K562 (cell line): ENCODE data around the gene EXOC3. TPM values are rescaled to one million over a fixed set of nuclear protein-coding genes. Genes with fewer than 3 reads are reported as not detected.

Experiments used
- BMI1 ChIP-seq: fragments of 150-350 bp; IDR thresholded peaks from 2 replicates; pipeline ENCODE4 v1.6.1; 2014; ENCODE audit warnings: low read length
- CBFA2T2 ChIP-seq: fragments of 450-650 bp; conservative IDR thresholded peaks from 2 replicates; pipeline ENCODE4 v1.6.1; 2017; ENCODE audit warnings: mild to moderate bottlenecking
- CHD4 ChIP-seq: fragments of 200-600 bp; sonication (generic); IDR thresholded peaks from 3 replicates; pipeline ENCODE4 v1.6.1; 2012; ENCODE audit warnings: low read depth, mild to moderate bottlenecking, mixed read lengths, low read length, inconsistent platforms; ENCODE audit not compliant: insufficient read depth, insufficient replicate concordance, poor library complexity, severe bottlenecking
- DPF2 ChIP-seq: fragments of 450-650 bp; IDR thresholded peaks from 2 replicates; pipeline ENCODE4 v1.6.1; 2016
- KHSRP ChIP-seq: fragments of 450-650 bp; IDR thresholded peaks from 2 replicates; pipeline ENCODE4 v1.6.1; 2017
- KLF13 ChIP-seq: fragments of 450-650 bp; IDR thresholded peaks from 2 replicates; pipeline ENCODE4 v1.6.1; 2016; ENCODE audit warnings: missing genetic modification characterization, low read depth, mild to moderate bottlenecking, missing compliant biosample characterization, moderate library complexity, borderline replicate concordance
- NFXL1 ChIP-seq: fragments of 450-650 bp; formaldehyde crosslinking; IDR thresholded peaks from 2 replicates; pipeline ENCODE4 v1.4.0; 2021; ENCODE audit warnings: mild to moderate bottlenecking
- PRMT5 ChIP-seq: sonication (generic); formaldehyde crosslinking; IDR thresholded peaks from 2 replicates; pipeline ENCODE4 v1.5.0; 2020; ENCODE audit warnings: missing genetic modification reagents
- PYGO2 ChIP-seq: fragments of 450-650 bp; IDR thresholded peaks from 2 replicates; pipeline ENCODE4 v1.6.1; 2016; ENCODE audit warnings: mild to moderate bottlenecking, missing genetic modification characterization, moderate library complexity, missing compliant biosample characterization
- TAF15 ChIP-seq: fragments of 200-400 bp; formaldehyde crosslinking; IDR thresholded peaks from 2 replicates; pipeline ENCODE4 v1.6.1; 2017; ENCODE audit warnings: mild to moderate bottlenecking, low read depth, low read length, moderate library complexity
- polyA plus RNA-seq, 8 experiments: library from polyadenylated mRNA; depleted of rRNA in 4 of 8; stranded (reverse) in 5 of 8; unstranded in 3 of 8; fragments of >200 nt; fragmentation: Nextera tagmentation in 2 of 8; fragmentation: Illumina TruSeq in 1 of 8; extraction: Ambion mirVana in 2 of 8; extraction: Trizol in 1 of 8; gene quantifications; 2 replicates each; pipeline versions ENCODE4 v1.2.1 to v1.2.3, GENCODE V29; 2011 to 2014; ENCODE audit warnings: inconsistent platforms in 1 of 8, missing spikeins in 1 of 8
- total RNA-seq, 7 experiments: library from RNA; depleted of rRNA in 6 of 7; stranded (reverse); fragments of >200 nt in 6 of 7; fragmentation: Illumina TruSeq in 2 of 7; extraction: Trizol in 2 of 7; gene quantifications; 2 replicates each; pipeline versions ENCODE4 v1.2.1 to v1.2.3, GENCODE V29; 2011 to 2021; ENCODE audit warnings: low replicate concordance in 1 of 7
- TF ChIP-seq, protein P1 (sequence below): sonication (generic); formaldehyde crosslinking; IDR thresholded peaks from 2 replicates; pipeline ENCODE4 v1.8.0; 2023; ENCODE audit warnings: mild to moderate bottlenecking, missing genetic modification reagents
- TF ChIP-seq, protein P2 (sequence below): IDR thresholded peaks from 2 replicates; pipeline ENCODE4 v1.6.1; 2016; ENCODE audit warnings: missing genetic modification characterization, missing compliant biosample characterization
- TF ChIP-seq, protein P3 (sequence below): fragments of 450-650 bp; IDR thresholded peaks from 2 replicates; pipeline ENCODE4 v1.7.0; 2016; ENCODE audit warnings: borderline replicate concordance
- TF ChIP-seq, protein P4 (sequence below): IDR thresholded peaks from 2 replicates; pipeline ENCODE4 v1.6.1; 2011; ENCODE audit warnings: borderline replicate concordance, low read depth, mild to moderate bottlenecking, moderate library complexity, low read length; ENCODE audit not compliant: insufficient read depth, poor library complexity, severe bottlenecking
- TF ChIP-seq, protein P5 (sequence below): sonication (generic); formaldehyde crosslinking; IDR thresholded peaks from 2 replicates; pipeline ENCODE4 v1.8.0; 2022; ENCODE audit warnings: mild to moderate bottlenecking, missing genetic modification reagents

The EXOC3 gene
- total and polyA plus RNA-seq, 9 of the 15 experiments (the other 6 are each of a cell fraction or from before 2014, with no cell fraction given): 1.4 to 41.9 (median 22.4) TPM

DNA sequence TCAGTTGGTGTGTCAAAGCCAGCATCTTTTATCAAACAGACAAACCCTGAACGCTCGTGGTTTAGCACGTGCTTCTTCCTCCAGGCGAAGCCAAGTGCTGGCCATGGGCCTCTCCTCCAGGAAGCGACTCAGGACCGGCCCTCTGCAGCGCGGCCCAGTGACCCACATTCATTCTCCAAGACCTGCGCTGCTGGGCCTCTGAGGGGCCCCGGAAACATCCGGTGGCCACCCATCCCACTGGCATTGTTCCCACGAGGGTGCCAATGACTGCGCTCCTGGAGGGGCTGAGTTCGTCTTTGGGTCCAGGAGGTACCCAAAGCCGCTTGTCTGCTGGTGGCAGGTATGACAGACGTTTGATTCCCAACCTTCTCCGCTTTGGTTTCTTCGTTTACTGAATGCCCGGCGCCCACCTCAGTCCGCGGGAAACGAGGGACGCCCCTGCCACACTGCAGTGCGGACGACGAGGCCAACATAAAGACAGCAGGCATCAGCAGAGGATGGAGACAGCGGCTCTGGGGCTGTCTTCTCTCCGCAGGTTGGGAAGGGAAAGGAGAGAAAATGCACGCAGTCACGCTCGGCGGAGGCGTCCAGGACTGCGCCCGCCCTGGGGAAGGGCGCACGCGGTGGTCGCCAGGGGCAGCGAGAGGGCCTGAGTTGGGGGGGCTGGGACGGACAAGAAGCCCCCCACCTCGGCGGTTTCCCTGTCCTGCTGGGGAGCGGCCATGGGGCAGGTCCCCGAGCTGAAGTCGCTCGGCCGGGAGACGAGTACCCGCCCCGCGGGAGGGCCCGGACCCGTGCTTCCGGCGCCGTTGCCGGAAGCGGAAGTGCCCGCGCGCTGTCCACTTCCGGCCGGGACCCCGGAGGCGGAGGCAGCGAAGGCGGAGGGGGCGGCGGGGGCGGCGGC is at the start of gene EXOC3 (continued):
- TF ChIP-seq, protein P1, sequence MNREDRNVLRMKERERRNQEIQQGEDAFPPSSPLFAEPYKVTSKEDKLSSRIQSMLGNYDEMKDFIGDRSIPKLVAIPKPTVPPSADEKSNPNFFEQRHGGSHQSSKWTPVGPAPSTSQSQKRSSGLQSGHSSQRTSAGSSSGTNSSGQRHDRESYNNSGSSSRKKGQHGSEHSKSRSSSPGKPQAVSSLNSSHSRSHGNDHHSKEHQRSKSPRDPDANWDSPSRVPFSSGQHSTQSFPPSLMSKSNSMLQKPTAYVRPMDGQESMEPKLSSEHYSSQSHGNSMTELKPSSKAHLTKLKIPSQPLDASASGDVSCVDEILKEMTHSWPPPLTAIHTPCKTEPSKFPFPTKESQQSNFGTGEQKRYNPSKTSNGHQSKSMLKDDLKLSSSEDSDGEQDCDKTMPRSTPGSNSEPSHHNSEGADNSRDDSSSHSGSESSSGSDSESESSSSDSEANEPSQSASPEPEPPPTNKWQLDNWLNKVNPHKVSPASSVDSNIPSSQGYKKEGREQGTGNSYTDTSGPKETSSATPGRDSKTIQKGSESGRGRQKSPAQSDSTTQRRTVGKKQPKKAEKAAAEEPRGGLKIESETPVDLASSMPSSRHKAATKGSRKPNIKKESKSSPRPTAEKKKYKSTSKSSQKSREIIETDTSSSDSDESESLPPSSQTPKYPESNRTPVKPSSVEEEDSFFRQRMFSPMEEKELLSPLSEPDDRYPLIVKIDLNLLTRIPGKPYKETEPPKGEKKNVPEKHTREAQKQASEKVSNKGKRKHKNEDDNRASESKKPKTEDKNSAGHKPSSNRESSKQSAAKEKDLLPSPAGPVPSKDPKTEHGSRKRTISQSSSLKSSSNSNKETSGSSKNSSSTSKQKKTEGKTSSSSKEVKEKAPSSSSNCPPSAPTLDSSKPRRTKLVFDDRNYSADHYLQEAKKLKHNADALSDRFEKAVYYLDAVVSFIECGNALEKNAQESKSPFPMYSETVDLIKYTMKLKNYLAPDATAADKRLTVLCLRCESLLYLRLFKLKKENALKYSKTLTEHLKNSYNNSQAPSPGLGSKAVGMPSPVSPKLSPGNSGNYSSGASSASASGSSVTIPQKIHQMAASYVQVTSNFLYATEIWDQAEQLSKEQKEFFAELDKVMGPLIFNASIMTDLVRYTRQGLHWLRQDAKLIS (CRISPR knock-in tag): peak; percentile 75; the same call in 1 of the 2 replicates
- TF ChIP-seq KLF13 (tag) (no peak), CBFA2T2 (no peak), BMI1 (no peak), PRMT5 (CRISPR knock-in tag) (no peak), CHD4 (no peak), PYGO2 (tag) (no peak), DPF2 (no peak), KHSRP (no peak), TAF15 (no peak), NFXL1 (CRISPR knock-in tag) (0 out of 2 replicates have a peak, but pooled peaks have one; percentile 11)
- TF ChIP-seq, protein P2, sequence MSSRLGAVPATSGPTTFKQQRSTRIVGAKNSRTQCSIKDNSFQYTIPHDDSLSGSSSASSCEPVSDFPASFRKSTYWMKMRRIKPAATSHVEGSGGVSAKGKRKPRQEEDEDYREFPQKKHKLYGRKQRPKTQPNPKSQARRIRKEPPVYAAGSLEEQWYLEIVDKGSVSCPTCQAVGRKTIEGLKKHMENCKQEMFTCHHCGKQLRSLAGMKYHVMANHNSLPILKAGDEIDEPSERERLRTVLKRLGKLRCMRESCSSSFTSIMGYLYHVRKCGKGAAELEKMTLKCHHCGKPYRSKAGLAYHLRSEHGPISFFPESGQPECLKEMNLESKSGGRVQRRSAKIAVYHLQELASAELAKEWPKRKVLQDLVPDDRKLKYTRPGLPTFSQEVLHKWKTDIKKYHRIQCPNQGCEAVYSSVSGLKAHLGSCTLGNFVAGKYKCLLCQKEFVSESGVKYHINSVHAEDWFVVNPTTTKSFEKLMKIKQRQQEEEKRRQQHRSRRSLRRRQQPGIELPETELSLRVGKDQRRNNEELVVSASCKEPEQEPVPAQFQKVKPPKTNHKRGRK (tag): no peak
- TF ChIP-seq, protein P3, sequence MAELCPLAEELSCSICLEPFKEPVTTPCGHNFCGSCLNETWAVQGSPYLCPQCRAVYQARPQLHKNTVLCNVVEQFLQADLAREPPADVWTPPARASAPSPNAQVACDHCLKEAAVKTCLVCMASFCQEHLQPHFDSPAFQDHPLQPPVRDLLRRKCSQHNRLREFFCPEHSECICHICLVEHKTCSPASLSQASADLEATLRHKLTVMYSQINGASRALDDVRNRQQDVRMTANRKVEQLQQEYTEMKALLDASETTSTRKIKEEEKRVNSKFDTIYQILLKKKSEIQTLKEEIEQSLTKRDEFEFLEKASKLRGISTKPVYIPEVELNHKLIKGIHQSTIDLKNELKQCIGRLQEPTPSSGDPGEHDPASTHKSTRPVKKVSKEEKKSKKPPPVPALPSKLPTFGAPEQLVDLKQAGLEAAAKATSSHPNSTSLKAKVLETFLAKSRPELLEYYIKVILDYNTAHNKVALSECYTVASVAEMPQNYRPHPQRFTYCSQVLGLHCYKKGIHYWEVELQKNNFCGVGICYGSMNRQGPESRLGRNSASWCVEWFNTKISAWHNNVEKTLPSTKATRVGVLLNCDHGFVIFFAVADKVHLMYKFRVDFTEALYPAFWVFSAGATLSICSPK: no peak
- TF ChIP-seq, protein P4, sequence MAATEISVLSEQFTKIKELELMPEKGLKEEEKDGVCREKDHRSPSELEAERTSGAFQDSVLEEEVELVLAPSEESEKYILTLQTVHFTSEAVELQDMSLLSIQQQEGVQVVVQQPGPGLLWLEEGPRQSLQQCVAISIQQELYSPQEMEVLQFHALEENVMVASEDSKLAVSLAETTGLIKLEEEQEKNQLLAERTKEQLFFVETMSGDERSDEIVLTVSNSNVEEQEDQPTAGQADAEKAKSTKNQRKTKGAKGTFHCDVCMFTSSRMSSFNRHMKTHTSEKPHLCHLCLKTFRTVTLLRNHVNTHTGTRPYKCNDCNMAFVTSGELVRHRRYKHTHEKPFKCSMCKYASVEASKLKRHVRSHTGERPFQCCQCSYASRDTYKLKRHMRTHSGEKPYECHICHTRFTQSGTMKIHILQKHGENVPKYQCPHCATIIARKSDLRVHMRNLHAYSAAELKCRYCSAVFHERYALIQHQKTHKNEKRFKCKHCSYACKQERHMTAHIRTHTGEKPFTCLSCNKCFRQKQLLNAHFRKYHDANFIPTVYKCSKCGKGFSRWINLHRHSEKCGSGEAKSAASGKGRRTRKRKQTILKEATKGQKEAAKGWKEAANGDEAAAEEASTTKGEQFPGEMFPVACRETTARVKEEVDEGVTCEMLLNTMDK: peak; percentile 12
- TF ChIP-seq, protein P5, sequence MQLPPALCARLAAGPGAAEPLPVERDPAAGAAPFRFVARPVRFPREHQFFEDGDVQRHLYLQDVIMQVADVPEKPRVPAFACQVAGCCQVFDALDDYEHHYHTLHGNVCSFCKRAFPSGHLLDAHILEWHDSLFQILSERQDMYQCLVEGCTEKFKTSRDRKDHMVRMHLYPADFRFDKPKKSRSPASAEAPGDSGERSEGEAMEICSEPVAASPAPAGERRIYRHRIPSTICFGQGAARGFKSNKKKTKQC (CRISPR knock-in tag): no peak
